HG03520 (cell line): ENCODE results near the gene MNAT1.

Source experiments
- ATAC-seq: cut with Tn5 transposase; IDR thresholded peaks from one replicate; pipeline ENCODE4 v1.9.1; 2021; ENCODE audit warnings: mild to moderate bottlenecking, moderate library complexity; ENCODE audit not compliant: unreplicated experiment

MNAT1 gene

GRCh38 chr14:61019537-61019936 lies 285.0 kb downstream of the MNAT1 start:
- no peak for ATAC-seq
